NAMALWA (cell line): ENCODE data around the gene DICER1.
"Not testable (repeated sequence)": the region's sequence is repeated elsewhere in the genome, so short reads cannot be mapped to it uniquely, and the experiment has no call there.

Experiments
- DNase-seq: peaks from one replicate; pipeline ENCODE4 v3.0.0-alpha.2; 2015; ENCODE audit warnings: low spot score

The DICER1 gene

DNA sequence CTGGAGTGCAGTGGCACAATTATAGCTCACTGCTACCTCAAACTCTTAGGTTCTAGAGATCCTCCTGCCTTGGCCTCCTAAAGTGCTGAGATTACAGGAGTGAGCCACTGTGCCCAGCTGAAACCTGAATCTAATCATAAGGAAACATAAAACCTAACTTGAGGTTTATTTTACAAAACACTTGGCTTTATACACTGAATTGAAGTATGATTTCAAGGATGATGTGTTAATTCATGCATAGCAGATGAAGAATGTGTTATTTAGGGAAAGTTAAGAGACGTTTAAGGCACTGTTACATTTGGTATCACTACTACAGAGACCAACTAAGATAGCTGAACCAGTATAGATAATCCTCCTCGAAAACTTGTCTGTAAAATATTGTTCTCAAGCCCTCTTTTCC lies 6.4 kb downstream of the DICER1 start:
- DNase-seq = no peak

DNA sequence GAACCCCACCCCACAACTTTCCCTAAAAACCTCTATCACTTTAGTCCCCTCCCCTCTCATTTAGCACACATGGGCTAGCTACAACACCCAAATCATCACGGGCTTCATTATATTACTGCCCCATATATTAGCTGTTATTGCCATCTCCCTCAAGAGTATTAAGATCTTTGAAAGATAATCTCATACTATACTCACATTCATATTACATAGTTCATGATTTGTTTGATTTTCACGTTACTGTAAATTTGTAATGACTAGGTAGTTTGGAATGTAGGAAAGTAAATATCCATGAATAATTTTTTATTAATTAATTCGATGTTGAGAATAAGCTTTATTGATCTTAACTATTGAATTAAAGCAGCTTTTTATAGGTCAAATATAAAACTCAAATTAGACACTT lies 7.9 kb downstream of the DICER1 start:
- DNase-seq = no peak

DNA sequence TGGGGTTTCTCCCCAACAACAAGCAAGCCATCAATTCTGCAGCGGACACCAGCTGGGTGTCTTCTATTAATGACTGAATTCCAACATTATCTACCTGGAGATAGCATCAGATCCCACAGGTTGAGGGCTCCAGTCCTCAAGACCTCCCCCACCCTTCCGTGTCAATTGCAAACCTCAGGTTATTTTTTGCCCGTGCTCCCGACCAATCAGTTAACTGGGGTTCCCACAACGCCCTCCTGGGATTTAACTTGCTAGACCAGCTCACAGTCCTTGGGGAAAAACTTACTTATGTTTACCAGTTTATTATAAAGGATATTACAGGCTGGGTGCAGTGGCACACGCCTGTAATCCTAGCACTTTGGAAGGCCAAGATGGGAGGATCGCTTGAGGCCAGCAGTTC lies 9.7 kb downstream of the DICER1 start:
- DNase-seq = no peak

DNA sequence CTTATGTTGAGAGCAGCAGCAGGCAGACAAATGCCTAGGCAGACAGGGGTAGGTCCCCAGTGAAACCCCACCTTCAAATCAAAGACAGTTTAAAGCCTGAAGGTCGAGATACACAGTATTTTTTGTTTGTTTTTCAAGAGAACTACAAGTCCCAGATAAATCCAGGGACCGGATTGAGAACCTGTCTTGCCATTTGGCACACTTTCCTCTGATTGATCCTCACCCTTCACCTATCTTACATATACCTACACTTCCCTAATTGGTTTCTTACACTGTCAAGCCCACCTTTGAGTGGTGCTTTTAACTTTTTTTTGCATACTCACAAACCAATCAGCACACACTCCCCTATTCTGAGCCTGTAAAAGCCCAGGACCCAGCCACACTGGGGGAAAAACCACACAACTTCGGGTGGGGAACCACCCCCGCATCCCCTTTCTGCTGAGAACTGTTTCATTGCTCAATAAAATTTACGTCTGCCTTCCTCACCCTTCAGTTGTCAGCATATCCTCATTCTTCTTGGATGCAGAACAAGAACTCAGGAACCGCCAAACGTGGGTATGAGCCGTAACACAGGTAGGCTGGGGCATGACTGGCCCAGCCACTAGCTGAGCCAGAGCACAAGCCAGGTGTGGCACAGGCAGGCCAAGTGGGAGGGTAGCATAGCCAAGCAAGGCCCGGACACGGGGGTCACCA lies 11.1 kb downstream of the DICER1 start:
- no peak for DNase-seq

DNA sequence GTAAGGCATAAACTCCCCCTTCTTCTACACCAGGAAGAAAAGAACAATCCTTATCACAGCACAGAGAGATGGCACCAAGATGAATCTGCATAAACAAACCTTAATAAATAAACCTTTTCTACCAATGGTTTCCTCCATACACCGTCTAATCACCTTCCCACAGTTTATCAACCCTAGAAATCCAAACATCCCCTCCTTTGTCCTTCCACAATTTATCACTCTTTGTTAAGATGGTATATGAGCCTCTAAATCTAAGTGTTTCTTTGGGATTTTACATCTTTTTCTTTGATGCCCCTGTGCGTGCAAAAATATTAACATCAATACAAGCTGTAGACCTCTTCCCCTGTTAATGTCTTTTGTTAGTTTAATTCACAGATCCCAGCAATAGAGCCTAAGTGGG lies 12.5 kb downstream of the DICER1 start:
- DNase-seq = no peak

DNA sequence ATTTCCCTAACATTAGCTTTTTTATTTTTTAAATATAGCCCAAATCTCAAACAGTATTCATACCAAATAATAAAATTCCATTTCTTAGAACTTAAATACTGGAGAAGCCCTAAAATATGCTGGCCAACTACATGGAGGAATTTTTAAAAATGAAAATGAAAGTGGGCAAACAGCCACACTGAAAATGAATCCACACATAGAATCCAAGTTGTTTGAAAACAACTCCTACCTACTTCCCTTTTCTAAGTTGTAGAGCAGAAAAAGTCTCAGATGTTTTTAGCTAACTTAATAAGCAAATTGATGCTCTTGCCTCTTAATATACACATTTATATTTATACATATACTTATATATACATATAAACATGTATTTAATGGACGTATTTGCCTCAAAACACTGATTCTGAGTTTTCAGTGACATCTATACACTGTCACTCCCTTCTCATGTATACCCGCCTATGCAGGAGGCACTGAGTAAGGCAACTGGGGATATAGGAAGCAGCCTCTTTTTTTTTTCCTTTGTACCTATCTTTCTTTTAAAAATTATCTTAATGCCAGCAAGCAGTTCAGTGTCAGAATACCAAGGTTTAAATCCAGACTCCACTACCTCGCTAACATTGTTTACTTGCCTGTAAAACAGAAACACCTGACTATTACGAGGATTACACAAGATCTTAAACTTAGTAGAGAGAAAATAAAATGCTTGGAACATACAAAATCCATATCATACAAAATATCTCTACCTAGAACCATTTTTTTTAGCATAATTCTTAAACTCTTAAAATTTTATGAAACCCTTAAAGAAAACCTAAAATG lies 13.3 kb downstream of the DICER1 start:
- DNase-seq = peak; percentile 51

DNA sequence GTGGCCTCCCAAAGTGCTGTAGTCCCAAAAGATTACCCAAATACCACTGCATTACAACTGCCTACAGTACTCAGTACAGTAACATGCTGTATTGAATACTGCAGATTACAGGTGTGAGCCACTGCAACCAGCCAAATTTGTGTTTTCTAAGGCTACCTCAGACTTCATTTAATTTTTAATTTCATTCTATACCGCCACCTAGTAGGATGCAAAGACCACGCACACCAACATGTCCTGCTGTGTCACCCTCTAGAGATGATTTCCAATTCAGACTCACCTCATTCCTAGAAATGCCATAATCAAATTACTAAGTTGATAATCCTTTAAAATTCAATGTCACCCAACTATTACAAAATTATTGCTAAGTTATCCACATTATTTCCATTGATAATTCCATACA lies 15.1 kb downstream of the DICER1 start:
- DNase-seq = no peak

DNA sequence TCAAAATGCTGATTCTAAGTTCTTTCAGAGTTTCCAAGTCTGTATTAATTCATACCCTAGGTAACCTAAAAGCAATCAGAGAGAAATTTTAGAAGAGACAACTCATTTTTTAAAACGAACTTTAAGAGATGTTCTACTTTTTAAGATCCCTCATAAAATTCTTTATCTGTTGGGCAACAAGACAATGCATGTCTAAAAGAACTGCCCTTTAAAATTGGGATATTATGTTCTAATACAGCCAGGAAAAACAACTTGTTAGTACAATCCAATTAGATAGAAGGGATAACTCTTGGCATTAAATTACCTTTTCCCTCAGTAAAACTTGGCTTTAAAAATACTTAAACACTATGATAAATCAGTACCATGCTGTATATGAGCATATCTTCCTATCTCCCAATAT lies 15.6 kb downstream of the DICER1 start:
- DNase-seq = no peak

DNA sequence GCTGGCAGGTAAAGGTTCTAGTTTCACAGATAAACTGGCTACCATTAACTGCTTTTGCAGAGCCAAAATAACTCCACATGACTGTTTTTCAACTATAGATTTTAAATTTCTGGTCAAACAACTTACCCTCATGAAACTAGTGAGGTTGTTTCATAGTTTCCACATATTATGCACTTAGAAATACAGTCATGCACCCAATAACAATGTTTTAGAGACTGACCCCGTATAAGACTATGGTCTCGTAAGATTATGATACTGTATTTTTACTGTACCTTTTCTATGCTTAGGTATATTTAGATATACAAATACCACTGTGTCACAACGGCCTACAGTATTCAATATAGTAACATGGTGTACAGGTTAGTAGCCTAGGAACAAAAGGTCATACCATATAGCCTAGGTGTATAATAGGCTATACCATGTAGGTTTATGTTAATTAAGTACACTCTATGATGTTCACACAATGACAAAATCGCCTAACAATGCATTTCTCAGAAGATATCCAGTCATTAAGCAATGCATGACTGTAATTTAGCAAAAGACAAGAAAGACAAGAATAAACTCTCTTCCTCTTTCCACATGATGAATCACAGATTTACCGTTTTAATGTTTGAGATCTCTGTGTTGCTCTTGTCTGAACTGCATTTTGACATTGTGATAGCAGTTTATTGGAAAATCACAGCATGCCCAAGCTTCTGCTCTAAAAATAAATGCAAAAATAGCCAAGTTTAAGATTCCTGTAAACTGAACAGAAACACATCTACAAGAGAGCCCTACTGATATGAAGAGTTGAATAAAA lies 17.1 kb downstream of the DICER1 start:
- DNase-seq = peak; percentile 40

DNA sequence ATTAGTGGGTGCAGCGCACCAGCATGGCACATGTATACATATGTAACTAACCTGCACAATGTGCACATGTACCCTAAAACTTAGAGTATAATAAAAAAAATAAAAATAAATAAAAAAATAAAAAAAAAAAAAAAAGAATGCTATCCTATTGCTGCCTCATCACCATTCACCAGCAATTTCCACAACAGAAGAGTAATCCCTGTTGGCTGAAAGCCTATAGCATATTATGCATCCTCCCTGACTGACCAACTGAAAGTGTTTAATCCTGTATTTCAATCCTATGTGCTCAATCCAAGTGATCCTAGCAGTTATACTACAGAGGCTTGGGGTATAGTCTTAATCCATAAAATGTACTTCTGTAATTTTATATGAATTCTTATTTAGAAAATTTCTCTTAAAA lies 18.5 kb downstream of the DICER1 start:
- no peak for DNase-seq

DNA sequence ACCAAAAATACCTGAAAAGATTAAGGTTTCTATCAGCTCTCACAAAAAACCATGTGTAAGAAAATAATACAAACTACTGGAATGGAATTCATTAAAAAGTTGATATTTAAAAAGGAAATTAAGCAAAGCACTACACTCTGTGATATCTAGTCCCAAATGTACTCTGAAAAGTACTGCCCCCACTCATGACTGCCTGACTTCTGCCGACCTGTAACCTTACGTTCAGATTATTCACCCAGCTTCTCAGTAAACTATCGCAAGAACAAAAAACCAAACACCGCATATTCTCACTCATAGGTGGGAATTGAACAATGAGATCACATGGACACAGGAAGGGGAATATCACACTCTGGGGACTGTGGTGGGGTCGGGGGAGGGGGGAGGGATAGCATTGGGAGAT lies 18.9 kb downstream of the DICER1 start:
- not testable (repeated sequence) for DNase-seq

DNA sequence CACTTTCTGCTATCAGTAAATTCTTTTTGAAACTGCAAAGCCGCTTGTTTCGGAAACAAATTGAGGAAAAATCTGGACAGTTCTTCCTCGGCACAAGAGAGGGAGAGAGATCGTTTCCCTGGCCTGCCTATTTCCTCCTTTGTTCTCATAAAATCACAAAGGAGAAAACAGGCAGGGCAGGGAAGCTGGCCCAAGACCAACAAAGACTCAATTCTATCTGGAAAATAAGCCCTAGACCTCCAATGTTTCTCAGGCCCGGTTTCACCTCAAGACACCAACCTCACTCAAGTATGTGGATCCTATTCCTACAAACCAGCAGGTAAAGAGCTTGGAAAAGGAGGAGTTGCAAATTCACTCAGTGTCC lies 19.5 kb downstream of the DICER1 start:
- DNase-seq = no peak

DNA sequence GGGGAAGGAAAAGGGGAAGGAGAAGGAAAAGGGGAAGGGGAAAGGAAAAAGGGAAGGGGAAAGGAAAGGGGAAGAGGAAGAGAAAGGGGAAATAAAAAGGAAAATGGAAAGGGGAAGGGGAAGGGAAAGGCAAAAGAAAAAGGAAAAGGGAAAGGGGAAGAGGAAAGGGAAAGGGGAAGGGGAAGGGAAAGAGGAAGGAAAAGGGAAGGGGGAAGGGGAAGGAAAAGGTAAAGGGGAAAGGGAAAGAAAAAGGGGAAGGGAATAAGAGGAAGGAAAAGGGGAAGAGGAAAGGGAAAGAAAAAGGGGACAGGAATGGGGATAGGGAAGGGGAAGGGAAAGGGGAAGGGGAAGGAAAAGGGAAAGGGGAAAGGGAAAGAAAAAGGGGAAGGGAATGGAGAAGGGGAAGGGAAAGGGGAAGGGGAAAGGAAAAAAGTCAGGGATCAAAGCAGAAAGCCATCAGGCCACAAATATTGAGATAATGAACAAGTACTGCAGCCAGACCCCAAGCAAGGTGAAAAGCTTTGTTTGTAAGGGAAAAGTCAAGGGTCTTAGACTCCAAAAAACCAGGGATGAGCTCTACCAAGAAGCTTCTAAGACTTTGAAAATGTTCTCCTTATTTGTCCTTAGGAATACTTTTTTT lies 20.0 kb downstream of the DICER1 start:
- no peak for DNase-seq

DNA sequence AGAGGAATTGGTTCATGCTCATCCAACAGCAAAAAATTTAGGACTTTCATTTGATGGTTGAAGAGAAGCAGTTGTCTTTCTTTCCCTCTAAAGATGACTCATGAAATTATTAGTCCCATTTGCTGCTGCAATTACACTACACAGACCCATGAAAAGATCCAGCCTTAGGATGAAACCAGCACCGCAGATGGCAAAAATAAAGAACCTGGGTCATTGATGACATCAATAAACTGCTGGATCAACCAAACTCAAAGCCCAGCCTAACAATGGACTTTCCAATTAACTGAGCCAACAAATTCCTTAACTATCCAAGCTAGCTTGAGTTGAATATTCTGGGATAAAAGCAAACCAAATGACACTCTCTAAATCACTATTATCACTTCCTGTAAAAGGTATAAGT lies 20.7 kb downstream of the DICER1 start:
- no peak for DNase-seq

DNA sequence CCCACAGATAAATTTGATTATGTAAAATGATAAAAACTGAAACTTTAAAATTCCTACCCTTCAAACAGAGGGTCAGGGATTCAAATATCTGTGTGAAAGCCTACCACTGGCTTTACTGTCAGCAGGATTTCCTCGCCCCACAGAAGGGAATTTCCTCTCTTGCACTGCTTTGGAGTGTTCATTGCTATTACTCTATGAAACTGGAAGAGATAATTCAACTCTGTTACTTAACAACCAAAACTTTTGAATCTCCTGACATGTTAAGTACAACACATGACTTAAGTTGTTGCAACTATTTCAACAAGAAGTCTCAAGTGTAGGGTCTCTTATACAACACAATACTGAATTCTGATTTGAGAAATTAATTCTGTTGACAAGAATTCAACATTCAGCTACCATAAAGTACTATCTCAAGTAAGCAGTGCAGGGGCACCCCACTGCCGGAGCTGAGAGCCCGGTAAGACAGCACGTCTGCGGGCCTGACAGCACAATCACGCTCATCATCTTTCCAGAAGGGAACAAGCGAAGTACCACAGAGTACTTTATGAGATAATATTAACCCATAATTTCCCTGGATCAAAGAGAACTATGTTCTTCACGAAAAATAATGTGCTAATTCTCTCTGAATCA lies 22.9 kb downstream of the DICER1 start:
- DNase-seq = no peak

DNA sequence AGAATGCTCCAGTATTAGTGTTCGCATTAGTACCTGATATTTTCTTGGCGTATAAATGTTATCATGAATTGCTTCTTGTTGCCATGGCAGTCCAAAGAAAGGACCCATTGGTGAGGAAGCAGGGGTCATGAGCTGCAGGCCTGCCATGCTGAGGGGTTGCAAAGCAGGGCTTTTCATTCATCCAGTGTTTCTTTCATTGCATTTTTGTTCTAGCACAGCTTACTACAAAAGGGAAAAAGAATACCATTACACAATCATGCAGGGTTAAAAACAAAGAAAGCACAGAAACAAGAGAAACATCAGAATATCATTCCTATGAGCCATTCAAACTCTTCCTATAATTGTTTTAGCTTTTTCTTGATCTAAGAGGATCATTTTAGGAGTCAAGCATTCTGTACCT lies 24.0 kb downstream of the DICER1 start:
- DNase-seq = no peak

DNA sequence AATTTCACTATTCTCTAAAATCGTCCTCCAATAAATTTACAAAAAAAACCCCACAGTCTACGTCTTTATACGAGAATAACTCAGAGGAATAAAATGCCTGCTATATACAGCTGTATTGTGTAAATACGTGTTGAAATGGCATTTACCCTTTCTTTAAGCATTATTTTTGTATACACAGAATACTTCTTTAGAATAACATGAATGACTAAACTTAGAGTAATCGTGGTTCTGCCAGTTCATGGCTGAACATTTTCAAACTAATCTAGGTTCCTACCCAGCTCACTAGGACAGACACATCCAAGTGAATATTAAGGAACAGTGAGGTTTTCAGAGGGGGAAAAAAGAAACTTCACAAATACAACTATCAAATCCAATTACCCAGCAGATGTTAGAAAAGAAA lies 24.6 kb downstream of the DICER1 start:
- DNase-seq = no peak

DNA sequence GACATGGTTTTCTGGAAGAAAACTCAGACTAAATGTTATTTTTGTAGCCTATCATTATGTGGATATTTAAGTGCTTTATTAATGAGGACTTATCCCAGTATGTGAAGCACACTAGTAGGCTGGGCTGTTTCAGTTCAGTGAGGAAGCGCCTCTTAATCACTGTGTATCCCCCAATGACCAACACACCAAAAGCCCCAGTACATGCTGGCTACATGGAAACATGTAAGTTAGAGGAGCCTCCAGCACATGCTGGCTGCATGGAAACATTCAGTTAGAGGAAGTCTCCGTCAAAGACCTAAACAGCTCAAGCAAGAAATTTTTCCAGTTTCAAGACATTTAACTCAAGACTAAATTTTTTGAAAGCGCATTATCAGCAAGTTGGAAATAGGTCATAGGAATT lies 26.8 kb downstream of the DICER1 start:
- no peak for DNase-seq

DNA sequence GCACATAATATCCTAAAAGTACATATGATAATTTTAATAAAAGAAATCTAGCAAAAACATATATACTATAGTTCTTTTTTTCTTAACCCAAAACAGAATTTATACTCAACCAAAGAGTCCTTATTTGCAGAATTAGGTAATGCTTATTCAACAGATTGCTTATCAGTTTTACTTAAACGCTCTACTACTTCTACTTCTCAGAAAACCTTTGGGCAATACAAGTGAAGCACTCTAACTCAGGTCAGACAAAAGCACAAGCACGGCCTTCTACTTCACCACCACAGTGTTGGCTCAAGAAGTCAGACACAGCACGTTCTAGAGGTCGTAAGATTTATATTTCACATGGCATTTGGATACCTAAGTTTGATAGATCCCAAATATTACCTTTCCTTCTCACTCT lies 29.2 kb downstream of the DICER1 start:
- no peak for DNase-seq

DNA sequence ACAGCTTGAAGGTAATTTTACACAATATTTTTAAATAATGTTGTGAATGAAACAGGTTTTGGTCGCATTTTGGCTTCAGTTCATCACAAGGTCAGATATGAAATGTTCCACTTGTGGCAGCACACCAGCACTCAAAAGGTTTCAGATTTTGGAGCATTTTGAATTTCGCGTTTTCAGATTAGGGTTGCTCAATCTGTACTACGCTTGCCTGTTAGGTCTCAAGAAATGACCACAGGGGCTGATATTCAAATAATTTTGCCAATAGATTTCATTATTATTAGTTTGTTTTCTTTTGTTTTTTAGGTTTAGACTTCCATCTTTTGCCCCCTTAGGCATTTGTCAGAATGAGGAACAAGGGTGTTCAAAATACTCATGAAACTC lies 29.8 kb downstream of the DICER1 start:
- DNase-seq = no peak

DNA sequence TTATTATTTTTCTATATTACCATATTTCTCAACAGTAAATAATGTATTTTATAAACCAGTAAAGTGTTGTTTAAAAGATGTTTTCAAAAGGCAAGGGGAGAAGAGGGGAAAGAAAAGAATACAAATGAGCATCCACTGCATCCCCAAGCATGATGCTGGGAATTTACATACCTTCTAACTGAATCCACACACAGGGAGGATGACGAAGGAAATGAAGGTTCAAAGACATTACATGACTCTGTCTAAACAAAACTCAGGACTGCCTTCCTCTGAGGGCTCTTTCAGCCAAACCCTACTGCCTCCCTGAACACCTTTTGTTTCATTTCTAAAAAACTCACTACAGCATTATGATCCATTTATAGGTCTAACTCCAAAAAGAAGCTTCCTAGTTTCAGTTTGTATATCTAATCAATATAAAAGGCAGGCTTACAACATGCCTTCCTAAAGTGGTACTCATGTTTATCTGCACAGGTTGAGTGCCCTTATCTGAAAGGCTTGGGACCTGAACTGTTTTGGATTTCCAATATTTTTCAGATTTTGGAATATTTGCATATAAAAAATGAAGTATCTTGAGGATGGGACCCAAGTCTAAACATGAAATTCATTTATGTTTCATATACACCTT lies 30.3 kb downstream of the DICER1 start:
- DNase-seq = no peak

DNA sequence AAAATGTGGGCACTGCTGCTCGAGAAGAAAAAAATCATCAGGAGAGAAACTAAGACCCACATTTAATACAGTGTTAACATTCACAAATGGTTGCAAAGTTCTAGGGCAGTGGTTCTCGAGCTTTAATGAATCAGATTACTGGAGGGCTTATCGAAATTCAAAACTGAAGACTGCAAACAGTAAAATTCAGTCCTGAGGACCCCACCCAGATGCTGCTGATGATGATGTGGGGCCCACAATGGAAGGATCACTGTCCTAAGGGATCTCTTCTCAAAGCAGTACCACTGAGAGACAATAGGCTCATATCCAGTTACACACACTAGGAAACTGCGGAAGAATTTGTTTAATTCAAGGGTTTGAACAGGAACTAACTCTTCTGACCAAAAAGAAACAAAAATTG lies 31.4 kb downstream of the DICER1 start:
- DNase-seq = no peak
